NT2/D1 (cell line): ENCODE measurements around the gene TEX22.

Experiments
- YY1 ChIP-seq: IDR thresholded peaks from 2 replicates; pipeline ENCODE4 v1.6.1; 2011; ENCODE audit not compliant: insufficient read length, insufficient read depth
- ZNF274 ChIP-seq: IDR thresholded peaks from 2 replicates; pipeline ENCODE4 v1.6.1; 2011; ENCODE audit warnings: mild to moderate bottlenecking, low read depth, low read length

DNA sequence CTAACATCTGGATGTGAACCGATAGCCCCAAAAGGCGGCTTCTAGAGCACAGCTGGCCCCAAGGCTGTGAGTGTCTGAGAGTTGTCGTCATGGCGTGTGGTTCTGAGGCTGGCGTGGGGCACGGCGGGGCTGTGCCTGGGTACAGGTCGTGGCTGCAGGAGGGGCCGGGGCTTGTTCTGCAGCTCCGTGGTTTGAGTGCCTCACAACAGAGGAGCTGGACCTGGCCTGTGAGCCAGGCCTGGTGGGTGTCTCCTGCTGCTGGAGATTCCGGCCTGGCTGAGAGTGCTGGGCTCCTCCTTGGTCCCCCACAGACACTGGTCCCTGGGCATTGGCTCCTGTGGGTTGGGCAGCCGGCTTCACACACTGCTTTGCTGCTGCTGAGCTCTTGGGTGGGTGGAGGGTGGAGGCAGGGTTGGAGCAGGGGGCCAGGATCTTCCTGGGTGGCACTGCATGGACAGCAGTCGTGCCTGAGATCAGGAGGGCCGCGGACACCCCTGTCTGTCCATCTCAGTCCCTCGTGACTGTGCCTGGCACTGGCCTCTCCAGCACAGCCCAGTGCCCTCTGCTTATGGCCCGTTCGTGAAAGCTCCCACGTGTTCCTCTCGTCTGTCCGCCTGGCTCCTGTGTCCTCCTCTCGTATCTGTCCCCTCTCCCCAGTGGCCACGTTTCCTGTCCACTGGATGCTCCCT lies 31.8 kb upstream of the TEX22 start:
- TF ChIP-seq YY1: no peak
- TF ChIP-seq ZNF274: no peak
